ENCODE measurements around the gene BTBD6.
A peak's percentile ranks its signal among the peaks of the same experiment; 100 is the strongest.

Gene BTBD6

DNA sequence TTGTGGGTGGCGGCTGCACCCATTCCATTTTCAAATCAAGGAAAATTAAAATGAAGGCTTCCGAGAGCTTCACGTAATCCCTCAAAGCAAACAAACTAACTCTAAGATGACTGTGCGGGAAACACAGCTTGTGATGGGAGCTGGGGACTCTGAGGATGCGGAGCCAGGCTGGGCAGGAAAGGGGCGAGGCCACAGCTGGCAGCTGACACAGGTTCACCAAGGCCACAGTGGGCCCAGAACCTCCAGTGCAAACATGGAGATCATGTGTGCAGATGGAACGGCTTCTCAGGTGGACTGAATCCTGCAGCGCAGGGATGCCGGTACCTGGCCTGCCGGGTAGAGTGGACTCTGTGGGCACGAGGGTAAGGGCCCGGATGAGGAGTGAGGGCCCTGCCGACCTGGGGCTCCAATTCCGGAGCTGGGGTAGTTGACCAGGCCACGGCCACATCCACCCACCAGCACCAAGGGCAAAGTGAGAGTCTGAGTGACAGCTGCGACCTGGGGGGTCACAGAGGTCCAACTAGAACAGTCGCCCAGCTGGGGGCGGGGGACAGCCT lies 19.2 kb upstream of the BTBD6 start:
- DNase-seq (ENCODE audit: low spot score) = no peak

DNA sequence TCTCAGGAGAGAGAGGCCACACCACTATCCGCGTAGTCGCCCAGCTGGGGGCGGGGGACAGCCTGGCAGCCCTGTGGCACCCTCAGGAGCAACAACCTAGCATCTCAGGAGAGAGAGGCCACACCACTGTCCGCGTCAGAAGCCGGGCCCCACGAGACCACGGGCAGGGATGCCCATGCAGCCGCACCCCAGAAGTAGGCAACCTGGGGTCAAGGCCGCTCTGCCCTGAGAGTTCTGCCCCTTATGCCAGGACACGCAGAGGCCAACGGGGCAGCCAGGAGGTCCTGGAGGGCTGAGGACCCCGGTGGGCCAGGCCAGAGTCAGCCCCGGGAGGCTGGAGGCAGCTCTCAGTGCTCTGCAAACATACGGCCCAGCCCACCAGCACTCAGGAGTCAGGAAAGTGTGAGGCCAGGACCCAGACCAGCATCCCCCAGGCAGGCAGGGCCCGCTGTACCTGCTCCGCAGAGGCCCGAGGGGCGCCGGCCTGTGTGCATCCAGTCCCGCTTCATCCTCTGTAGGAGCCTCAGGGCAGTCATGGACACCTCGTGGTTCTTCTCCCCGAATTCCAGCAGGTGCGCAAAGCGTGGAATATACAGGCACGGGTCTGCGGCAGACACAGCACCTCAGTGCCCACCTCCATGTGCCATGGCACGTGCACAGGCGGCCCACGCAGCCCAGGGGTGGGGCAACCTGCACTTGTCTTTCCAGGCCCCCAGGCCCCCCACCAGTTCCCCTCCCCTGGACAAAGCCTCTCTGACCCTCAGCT lies 7.3 kb upstream of the BTBD6 start:
- DNase-seq (ENCODE audit: low spot score) = no peak

DNA sequence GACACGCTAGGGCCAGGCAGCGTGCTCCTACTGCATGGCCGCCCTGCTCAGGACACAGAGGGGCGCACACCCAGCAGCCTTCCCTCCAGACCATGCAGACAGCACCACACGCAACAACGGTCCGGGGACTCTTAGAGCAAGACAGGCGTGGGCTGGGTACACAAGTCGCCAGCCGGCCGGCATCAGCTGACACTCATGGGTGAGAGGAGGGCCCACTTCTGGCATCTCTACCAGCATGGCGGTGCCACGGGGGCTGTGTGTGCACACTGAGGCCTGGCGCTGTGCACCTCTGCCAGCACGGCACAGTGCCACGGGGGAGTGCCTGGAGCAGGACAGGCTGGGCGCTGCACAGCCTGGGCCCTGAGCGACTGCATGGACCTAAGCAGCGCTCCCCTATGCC lies 6.7 kb upstream of the BTBD6 start:
- DNase-seq (ENCODE audit: low spot score) = no peak

DNA sequence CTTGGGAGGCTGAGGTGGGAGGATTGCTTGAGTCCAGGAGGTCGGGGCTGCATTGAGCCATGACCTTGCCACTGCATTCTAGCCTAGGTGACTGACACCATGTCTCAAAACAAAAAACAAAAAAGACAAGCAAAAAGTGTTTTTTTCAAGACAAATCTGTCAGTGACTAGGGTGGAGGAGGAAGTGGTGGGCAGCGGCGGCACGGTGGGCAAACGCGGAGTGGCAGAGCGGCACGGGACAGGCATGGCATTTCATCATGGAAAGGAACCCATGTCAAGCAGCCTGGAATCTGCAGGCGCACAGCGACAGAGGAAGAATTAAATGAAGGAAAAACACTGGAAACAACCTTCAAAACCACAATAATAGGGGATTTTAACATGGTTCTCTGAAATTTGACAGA lies 4.0 kb upstream of the BTBD6 start:
- DNase-seq (ENCODE audit: low spot score) = no peak

DNA sequence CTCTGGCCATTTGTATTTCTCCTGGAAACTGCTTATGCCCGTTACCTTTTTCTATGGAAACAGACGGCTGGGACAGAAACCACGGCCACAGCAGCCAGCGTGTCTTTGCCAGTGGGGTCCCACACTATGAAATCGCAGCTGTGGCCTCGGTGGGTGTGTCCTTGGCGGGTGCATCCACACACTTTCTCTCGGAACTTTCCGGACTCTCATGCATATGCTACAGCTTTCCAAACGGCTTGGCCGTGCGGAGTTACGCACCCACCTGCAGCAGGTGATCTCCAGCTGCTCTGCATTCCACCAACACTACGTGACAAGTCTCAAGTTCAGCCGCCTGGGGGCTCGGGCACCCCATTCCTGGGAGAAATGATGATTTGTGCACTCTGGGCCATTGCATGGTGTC lies 1.3 kb upstream of the BTBD6 start:
- no peak for DNase-seq (ENCODE audit: low spot score)

DNA sequence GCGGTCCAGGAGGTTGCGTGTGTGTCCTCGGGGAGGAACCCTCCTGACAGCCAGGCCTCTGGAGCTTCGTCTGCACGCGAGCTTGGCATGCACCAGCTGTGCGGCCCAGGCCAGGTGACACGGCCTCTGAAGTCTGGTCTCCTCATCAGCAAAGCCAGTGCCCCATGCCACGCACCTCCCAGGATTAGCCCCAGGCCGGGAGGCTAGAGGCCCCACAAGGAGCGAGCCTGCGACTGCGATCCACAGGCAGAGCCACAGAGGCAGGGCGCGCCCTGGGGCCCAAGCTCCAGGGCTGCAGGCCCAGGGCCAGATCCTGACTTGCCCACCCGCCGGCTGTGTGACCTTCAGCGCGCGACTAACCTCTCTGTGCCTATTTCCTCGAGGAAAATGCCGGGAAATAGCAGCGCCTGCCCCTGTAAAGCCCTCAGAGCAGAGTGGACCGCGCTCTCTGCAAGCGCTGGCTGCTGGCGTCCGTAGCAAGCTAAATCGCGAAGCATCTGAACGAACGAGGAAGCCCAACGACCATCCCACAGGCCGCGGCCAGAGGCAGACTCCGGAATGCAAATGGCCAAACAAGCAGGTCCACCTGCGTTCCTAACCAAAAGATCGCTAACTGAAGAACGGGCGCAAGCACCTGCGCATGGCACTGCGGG lies 492 bp upstream of the BTBD6 start:
- no peak for DNase-seq (ENCODE audit: low spot score)

DNA sequence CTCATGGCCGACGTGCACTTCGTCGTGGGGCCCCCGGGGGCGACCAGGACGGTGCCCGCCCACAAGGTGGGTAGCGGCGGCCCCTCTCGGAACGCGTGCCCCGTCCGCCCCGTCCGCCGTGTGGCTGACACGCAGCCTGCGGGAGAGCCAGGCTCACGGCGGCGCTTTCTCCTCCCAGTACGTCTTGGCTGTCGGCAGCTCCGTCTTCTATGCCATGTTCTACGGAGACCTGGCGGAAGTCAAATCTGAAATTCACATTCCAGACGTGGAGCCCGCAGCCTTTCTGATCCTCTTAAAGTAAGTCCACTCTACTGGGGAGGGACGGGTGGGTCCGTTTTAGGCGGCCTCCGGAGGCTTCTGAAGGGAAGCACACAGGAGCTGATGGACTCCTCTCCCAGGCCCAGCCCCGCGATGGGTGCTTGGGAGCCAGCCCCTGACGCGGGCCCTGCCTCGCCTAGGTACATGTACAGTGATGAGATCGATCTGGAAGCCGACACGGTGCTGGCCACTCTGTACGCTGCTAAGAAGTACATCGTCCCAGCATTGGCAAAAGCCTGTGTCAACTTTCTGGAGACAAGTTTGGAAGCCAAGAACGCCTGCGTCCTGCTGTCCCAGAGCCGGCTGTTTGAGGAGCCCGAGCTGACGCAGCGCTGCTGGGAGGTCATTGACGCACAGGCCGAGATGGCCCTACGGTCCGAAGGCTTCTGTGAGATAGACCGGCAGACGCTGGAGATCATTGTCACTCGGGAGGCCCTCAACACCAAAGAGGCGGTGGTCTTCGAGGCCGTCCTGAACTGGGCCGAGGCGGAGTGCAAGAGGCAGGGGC lies 1.1 kb downstream of the BTBD6 start:
- DNase-seq (ENCODE audit: low spot score) = peak; percentile 56

DNA sequence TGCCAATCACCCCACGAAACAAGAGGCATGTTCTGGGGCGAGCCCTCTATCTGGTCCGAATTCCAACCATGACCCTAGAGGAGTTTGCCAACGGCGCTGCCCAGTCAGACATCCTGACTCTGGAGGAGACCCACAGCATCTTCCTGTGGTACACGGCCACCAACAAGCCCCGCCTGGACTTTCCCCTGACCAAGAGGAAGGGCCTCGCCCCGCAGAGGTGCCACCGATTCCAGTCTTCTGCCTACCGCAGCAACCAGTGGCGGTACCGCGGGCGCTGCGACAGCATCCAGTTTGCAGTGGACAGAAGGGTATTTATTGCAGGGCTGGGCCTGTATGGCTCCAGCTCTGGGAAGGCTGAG lies 1.7 kb downstream of the BTBD6 start:
- no peak for DNase-seq (ENCODE audit: low spot score)

DNA sequence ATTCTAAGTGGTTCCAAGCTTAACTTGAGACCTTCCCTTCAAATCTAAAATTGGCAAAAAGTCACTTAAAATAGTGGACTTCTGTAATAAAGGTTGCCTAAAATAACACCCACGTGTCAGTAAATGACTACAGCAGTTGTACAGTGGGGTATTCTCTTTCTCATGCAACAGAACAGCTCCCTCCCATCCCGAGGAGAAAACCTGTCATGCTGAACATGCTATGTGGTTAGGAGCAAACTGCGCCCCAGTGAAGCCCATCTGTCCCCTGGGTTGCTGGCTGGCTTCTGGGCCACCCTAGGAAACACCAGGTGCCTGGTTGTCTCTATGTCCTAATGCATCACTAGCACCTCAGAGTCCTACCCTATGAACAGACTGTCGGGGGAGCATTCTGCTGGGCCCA lies 2.7 kb downstream of the BTBD6 start:
- DNase-seq (ENCODE audit: low spot score) = no peak

DNA sequence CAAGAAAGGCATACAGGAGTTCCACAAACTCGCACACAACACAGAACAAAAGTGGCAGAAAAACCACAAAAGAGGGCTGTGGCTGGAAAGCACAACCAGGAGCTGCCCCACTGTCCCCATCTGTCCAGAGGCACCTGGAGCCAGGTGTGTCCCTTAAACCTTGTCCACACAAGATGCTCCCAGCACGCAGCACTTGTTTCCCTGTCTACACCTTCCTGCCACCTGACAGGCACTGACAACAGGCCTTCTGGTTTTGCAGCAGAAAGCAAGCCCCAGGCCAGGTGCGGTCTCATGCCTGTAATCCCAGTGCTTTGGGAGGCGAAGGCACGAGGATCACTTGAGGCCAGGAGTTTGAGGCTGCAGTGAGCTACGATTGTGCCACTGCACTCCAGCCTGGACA lies 3.6 kb downstream of the BTBD6 start:
- DNase-seq (ENCODE audit: low spot score) = no peak

DNA sequence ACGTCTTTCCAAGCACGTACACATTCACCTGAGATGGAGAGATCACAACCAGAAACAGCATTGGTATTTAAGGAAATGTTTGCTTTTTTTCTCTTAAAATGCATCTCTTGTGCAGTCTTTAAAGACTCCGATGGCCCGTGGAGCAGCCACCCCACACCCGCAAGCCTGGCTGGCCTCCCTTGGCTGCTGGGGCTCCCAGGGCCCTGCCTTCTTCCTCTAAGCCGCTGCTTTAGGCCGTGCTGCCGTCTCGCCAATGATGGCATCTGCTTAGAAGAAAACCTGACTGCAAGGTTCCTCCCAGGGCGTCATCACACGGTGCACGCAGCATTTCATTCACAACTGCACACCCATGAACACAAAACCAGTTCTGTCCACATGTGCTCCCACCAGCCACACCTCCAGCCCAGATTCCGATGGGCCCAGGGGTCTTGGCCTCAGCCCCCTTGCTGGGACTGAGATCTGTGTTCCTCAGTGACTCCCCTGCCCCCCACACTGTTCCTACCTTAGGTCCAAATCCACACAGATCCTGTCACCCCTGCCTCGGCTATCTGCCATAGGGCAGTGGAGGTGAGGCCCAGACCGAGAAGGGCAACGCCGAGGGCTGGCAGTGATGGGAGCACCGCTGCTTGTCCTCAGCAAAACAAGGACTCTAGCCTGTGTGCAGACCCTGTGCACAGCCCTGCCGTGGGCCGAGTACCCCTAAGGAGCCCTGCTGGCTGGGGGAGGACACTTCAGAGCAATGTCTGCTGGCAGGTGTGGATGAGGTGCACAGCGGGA lies 4.4 kb downstream of the BTBD6 start:
- no peak for DNase-seq (ENCODE audit: low spot score)

DNA sequence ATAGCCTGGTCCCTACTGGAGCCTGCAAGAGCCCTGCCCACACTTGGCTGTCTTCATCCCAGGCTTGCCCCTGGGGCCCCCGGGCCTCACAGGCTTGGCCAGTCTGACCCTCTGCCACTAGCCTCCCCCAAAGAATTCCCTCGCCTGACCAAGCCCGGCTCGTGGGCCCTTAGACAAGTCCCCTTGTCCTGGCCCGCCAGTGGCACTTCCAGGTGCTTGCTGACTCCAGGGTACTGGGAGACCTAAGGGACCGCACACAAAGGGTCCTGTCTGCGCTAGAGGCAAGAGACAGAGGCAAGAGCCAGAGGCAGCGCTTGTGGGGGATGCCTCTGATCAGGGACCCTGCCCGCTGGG lies 5.0 kb downstream of the BTBD6 start:
- DNase-seq (ENCODE audit: low spot score) = no peak

DNA sequence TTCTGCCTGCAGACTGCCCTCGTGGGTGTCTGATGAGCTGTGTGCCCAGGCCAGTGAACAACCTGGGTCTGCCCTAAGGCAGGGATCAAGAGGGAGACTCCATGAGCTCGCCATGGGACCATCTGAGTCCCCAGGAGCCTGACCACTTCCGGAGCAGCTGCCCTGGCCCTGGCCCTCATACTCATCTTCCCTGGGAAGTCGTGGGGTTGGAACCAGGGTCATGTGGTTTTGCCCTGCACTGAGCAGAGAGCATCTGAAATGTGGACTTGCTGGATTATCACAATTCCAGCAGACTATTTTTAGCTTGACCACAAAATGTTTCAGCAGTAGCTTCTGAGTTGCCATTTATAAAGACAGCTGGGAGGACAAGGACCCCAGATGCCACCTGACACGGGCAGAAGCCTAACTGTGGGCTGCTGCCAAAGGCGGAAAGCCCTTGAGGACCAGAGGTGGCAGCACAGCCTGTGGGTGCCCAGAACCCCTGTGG lies 6.7 kb downstream of the BTBD6 start:
- DNase-seq (ENCODE audit: low spot score) = no peak

DNA sequence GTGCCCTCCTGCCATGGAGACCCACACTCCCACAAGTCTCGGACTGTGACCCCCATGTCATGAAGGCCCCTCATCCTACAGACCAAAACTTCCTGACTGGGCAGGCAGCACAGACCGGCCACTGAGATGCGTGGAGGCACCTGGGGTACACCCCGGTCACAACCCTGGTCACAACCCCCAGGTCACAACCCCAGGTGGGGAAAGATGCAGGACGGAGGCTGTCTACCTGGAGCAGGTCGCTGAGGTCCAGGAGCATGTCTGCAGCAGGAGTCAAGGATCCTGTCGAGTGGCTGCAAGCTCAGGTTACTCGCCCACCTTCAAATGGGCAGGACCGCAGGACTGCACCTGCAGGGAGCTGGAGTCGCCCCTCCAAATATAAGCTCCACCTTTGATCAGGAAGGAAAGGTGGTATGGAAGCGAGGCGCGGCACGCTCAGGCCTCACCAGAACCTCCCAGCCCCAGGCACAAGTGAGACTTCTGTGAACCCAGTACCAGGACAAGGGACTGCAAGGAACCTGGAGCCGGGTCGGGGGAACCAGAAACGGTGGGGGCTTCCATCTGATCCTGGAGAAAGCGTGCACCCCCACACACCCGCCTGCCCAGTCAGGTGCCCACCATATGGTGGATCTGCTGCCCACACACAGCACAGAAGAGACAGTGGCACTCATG lies 8.1 kb downstream of the BTBD6 start:
- no peak for DNase-seq (ENCODE audit: low spot score)

DNA sequence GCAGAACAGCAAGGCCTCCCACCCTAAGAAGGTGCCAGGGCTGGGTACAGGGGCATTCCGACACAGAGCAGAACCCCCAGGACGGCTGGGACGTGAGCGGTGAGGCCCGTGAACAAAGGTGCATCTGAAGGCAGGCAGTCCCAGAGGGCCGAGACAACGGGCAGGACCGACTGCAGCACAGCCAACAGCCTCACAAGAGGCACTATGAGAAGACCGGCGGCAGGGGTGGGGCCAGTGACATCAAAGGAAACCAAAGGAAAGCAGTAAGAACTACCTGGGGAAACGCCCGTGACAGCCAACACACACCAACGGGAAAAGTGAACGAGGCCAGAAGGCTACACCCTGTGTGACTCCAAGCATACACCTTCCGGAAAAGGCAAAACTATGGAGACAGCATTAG lies 9.1 kb downstream of the BTBD6 start:
- DNase-seq (ENCODE audit: low spot score) = no peak

DNA sequence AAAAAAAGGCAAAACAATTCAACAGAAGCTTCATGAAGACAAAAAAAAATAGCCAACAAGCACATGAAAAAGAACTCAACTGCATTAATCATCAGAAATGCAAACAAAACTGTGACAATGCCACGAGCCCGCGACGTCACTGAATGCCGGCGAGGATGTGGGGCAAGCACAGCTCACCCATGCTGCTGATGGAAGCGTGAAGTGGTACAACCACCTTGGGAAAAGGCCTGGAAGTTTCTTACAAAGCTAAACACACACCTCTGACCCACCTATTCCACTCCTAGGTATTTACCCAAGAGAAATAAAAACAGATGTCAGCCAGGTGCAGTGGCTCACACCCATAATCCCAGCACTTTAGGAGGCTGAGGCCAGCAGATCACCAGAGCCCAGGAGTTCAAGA lies 10.5 kb downstream of the BTBD6 start:
- DNase-seq (ENCODE audit: low spot score) = no peak

DNA sequence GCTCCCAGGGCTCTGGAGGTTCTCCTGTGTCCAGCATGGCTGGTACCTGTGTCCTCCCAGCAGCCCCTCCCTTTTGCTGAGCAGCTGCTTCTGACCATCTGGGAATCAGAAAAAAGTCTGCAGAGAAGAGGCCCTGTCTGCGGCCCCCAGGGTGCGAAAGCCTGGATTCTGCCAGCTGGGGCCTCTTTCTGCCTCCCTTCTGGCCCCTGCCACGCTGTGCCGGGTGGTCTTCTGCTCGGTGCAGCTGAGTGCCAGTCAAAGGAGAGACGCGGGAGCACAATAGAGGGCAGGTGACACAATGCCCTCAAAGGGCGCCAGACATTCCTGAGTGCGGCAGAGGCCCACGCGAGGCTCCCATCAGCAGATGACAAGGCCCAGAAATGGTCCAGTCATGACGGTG lies 12.6 kb downstream of the BTBD6 start:
- DNase-seq (ENCODE audit: low spot score) = no peak

DNA sequence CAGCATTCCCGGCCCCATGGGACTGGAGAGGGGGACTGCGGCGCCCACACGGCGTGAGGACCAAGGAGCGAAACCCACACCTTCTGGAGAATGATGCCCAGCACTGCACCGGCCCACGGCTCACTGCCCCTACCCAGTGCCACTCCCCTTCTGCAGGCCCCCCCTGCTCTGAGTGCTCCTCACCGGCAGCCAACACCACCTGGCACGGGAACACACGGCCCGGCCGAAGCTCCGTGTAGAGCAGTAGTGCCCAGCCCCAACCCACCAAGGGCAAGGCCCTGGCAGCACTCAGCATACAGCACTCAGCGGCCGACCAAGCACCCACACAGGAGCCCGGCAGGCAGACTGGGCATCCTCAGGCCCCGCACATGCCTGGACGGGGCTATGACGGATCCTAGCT lies 13.4 kb downstream of the BTBD6 start:
- no peak for DNase-seq (ENCODE audit: low spot score)

DNA sequence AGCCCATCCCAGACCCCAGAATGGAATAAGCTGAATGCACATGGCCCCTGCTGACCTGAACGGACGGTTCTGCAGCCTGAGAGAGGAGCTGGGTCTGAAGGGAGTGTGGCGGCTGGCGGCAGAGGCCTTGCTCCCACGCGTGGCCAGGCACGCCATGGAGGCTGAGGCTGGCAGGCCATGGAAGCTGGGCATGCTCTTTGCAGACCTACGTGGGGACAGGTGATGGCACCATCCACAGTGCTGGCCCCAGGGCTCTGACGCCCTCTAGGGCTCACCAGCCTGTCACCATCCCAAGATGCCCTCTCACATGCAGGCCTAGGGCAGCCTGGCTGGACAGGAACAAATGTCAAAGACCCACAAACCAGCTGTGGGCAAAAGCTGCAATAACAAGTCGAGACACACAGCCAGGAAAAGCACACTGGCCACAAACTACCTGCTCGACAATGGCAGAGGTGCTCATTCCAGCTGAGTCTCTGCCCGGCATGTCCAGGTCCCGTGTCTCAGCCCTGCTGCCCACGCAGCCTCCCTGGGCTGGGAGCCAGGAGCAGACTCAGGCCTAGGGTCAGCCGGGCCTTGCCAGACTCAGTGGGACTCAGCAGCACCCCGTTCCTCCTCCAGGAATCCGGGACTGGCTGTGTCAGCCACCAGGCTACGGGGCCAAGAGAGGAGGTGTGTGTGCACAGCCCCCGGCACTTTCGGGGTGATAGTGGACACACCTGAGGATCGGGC lies 19.7 kb downstream of the BTBD6 start:
- DNase-seq (ENCODE audit: low spot score) = no peak

DNA sequence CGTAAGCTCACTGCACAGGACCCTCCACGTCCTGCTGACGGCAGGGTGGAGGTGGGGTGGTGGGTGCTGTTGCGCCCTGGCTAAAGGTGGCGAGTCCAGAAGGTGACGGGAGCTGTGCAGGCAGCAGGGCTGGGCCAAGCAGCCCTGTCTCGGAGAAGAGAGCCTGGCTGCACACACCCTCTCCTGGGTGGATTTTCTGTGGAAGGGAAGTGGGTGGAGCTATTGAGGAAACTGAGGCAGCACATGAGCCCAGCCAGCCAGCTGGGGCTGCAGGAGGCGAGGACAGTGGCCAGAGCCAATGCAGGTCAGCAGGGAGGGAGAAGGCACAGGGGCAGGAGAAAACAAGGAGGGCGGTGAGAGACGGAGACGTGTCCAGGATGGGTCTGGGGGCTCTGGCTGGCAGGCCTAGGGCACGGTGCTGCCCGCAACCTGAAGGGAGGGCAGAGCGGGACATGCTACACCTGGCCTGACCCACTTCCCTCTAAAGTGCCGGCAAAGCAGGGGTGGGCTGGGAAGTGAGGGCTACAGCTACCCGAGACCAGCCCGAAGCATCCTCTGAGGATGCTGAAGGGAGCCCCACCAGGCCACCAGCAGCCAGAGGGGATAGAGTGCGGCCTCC lies 20.5 kb downstream of the BTBD6 start:
- DNase-seq (ENCODE audit: low spot score) = no peak

Measured in ecto neural progenitor cell (in vitro differentiated cells).